Large intestine (tissue), 3 donors: ENCODE data around the gene CDK4. TPM values are rescaled to one million over a fixed set of nuclear protein-coding genes. Genes with fewer than 3 reads are reported as not detected.

Experiments used
- DNase-seq, 2 donors: peaks; one replicate each; pipeline versions ENCODE4 v3.0.0 to v3.0.0-alpha.2; 2013
- H3K27ac ChIP-seq: one replicate; pipeline ENCODE4 v1.5.1; 2013; ENCODE audit warnings: low read length
- H3K27me3 ChIP-seq: 2 replicates; pipeline ENCODE4 v1.6.1; 2013; ENCODE audit warnings: low read length; ENCODE audit not compliant: control insufficient read depth, insufficient read depth
- H3K36me3 ChIP-seq: 2 replicates; pipeline ENCODE4 v1.6.1; 2013; ENCODE audit warnings: low read length; ENCODE audit not compliant: control insufficient read depth, insufficient read depth
- H3K4me1 ChIP-seq: one replicate; pipeline ENCODE4 v1.6.1; 2013; ENCODE audit warnings: low read length; ENCODE audit not compliant: control insufficient read depth, insufficient read depth
- H3K4me3 ChIP-seq: one replicate; pipeline ENCODE4 v1.5.1; 2013; ENCODE audit warnings: low read length
- H3K9me3 ChIP-seq: one replicate; pipeline ENCODE4 v1.6.1; 2013; ENCODE audit warnings: mild to moderate bottlenecking, low read depth, low read length, moderate library complexity; ENCODE audit not compliant: control insufficient read depth
- WGBS: methylation state at CpG from one replicate; pipeline ENCODE4 v1.1.5; 2013; ENCODE audit warnings: low lambda C conversion rate; ENCODE audit not compliant: insufficient coverage; 5-methylcytosine and 5-hydroxymethylcytosine counted together
- polyA plus RNA-seq: library from polyadenylated mRNA; unstranded; fragments of 120-200 nt; gene quantifications from one replicate; pipeline ENCODE4 v1.2.1, GENCODE V29; 2013

CDK4 gene
- polyA plus RNA-seq, 1 donor: 196 TPM

DNA sequence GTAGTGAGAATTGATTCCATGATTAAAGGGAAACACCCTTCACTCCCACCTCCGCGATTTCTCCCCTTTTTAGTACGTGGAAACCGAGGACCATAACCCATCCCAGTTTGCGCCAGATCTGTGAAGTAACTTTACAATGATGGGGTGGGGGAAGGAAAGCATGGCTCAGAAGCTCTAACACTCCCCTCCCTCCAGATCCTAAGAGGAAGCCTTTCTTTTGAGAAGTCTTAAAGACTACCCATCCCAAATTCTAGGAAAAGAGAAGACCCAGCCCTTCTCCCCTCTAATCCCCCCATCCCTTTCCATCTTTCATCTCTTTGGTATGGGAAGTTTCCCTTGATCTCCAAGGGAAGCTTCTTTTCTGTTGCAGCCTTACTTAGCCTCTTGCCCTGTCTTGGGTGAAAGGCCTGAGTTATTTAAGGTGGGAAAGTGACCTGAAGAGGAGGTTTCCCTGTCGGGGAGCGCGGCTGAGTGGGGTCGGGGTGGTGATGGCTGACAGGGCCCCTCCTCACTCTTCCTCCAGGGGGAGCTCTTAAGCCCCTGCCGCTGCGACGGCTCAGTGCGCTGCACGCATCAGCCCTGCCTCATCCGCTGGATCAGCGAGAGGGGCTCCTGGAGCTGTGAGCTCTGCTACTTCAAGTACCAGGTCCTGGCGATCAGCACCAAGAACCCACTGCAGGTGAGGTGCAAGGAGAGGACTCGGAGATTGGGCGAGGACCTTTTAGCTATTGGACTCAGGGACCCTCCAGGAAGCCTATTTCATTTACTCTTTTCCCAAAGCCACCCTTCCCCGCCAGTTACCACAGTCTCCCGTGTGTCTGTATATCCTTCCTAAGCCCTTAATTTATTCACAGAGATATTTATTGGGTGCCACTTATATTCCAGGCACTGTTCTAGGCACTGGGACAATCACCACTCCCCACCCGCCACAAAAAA, 4.6 kb upstream of the CDK4 start:
- Histone ChIP-seq H3K27ac (peak overlapping the region; percentile 91), H3K4me3 (peak overlapping the region; percentile 66), H3K36me3 (peaks cover 18% of the 10 kb centered on the region), H3K27me3 (no peaks in the 10 kb centered on the region), H3K4me1 (peaks cover 23% of the 10 kb centered on the region), H3K9me3 (peaks cover 3% of the 10 kb centered on the region)
- no CpG with 5 or more reads among the region's 22 CpGs for WGBS
- peak in 1 of 2 donors; percentile 56 for DNase-seq

DNA sequence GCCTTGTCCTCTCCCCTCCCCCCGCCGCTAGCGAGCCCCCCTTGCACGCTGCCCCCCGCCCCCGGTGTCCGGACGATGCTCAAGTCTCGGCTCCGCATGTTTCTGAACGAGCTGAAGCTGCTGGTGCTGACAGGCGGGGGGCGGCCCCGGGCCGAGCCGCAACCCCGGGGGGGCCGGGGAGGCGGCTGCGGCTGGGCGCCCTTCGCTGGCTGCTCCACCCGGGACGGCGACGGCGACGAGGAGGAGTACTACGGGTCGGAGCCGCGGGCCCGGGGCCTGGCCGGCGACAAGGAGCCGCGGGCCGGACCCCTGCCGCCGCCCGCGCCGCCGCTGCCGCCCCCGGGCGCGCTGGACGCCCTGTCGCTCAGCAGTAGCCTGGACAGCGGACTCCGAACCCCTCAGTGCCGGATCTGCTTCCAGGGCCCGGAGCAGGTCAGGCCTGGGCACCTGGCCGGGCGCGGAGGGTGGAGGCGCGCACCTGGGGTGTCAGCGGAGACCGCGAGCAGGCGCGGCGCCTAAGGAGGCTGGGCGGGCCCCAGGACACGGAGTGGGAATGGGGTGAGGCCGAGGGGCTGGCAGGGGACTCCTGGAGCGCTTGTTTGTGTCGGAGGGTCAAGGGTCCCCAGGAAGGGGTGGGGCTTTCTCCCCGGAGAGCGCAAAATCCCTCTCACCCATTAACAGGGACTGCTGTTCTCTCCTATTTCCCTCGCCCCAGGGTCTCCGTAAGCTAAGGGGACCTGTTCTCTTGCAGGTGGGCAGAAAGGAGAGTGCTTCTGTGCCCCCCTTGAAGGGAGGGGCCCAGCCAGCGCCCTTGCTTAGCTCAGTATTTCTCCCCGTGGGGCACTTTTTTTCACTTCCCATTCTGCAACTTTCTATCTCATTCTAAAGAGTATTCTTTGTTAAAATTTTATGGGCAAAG, 3.6 kb upstream of the CDK4 start:
- Histone ChIP-seq H3K36me3 (peaks cover 22% of the 10 kb centered on the region), H3K27me3 (no peaks in the 10 kb centered on the region), H3K9me3 (peaks cover 3% of the 10 kb centered on the region), H3K4me1 (peaks cover 30% of the 10 kb centered on the region), H3K27ac (peak overlapping the region; percentile 91), H3K4me3 (peak overlapping the region; percentile 66)
- WGBS: 0% methylated on average over 1 of the region's 76 CpGs
- peak; percentile 74 to 89 for DNase-seq

DNA sequence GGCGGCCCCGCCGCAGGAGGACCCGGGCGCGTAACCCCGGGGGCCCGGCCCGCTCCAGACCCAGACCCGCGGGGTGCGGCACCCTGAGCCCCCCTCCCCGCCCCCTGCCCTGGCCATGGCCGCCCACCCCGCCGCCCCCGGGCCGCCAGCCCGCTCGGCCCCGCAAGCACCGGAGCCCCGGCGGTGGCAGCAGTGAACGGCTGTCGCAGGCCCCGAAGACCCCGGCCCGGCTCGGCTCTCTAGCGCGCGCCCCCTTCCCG, 3.0 kb upstream of the CDK4 start:
- Histone ChIP-seq H3K27ac (peak overlapping the region; percentile 91), H3K27me3 (no peaks in the 10 kb centered on the region), H3K4me3 (peak overlapping the region; percentile 66), H3K36me3 (peaks cover 28% of the 10 kb centered on the region), H3K4me1 (peaks cover 35% of the 10 kb centered on the region), H3K9me3 (peaks cover 3% of the 10 kb centered on the region)
- WGBS: no CpG with 5 or more reads among the region's 34 CpGs
- no peak for DNase-seq

DNA sequence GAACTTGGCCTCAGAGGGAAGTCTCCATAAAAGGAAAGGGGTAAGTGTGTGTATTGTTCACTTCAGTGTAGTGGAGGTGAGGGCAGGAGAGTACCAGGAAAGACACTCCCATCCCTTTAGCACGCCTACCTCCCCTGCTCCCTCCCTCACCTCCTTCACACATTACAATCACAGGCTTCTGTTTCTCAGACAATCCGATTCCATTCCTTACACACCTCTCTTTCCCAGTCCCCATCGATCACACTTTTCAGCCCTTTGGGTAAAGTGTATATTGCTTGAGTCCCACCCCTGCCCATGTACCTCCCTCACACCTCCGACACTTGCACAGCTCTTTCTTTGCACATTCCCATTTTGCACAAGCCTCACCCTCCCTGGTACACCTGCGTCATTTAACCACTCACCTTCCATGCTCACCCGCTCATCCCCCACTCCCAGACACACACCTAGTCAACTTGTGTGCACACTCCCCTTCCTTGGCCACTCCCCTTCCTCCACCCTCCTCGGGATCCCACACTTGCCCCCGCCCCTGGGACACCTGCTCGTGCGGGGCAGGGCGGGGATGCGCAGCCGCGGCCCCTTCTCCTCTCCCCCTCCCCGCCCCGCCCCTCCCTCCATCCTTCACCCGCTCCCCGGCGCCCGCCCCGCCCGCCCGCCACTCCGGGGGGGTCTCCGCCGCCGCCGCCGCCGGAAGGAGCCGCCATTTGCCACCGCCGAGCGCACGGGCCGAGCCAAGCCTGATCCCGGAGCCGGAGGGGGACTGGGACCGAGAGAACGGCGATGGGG, 2.5 kb upstream of the CDK4 start, which contains the start of gene MARCHF9:
Gene MARCHF9, plus strand, starts transcription at position 693 of the 783 bp plus-strand sequence. CDS start 426 bp downstream, outside the sequence.
- 0% methylated on average over 2 of the region's 41 CpGs for WGBS
- peaks cover 35% of the 10 kb centered on the region for H3K4me1 ChIP-seq
- peak; percentile 88 to 95 for DNase-seq

DNA sequence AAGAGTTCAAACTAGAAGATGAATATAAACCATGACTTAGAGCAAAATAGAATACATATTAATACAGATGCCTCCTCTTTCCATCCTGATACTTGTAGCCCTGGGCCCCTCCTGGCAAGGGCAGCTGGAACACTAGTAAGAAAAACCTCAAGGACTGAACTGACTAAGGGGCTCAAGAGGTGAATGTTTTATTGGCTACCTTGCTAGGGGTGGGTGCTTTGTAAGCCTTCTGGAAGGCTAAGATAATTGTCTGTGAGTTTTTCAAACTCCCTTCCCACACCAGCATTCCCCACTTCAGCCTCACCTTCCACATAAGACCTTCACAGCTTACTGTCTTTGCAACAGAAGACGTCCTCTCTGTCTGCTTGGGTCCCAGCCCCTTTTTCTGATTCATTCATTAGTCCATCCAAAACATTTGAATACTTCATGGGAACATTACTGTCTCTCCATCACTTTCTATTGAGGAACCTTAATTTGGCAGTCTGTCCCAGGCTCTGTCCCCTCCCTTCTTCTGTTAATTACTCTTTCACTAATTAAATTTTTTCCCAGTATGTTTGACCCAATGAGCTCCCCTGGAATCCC, 1.7 kb upstream of the CDK4 start:
- no peak overlapping the region for H3K4me3 ChIP-seq
- no peaks in the 10 kb centered on the region for H3K27me3 ChIP-seq
- peaks cover 35% of the 10 kb centered on the region for H3K4me1 ChIP-seq
- WGBS: no CpG with 5 or more reads among the region's 1 CpG
- H3K27ac ChIP-seq: peak overlapping the region; percentile 82
- H3K36me3 ChIP-seq: peaks cover 33% of the 10 kb centered on the region
- peaks cover 3% of the 10 kb centered on the region for H3K9me3 ChIP-seq
- DNase-seq: no peak

More for the DNA sequence above, 2.5 kb upstream of the CDK4 start, which contains the start of gene MARCHF9:
- H3K27me3 ChIP-seq: no peaks in the 10 kb centered on the region
- peak within 1 kb of the TSS; percentile 66 for H3K4me3 ChIP-seq
- H3K36me3 ChIP-seq: peaks cover 30% of the 10 kb centered on the region
- peak within 1 kb of the TSS; percentile 91 for H3K27ac ChIP-seq
- peaks cover 3% of the 10 kb centered on the region for H3K9me3 ChIP-seq

DNA sequence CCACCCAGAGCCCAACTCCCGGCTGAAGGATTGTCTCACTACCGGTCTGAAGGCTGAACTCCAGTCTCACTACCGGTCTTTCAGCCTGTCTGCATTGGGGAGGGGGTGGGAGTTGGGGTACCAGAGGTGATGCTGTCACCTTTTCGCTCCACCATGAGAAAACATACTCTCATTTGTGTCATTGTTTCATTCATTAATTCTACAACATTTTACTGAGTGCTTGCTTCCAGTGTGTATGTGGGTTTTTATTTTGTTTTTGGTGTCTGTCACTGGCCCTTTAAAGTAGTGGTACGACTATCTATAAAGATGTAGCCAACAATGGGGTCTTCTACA, 524 bp upstream of the CDK4 start:
- H3K27ac ChIP-seq: peak overlapping the region; percentile 72
- H3K9me3 ChIP-seq: no peaks in the 10 kb centered on the region
- no peak for DNase-seq
- H3K27me3 ChIP-seq: no peaks in the 10 kb centered on the region
- H3K36me3 ChIP-seq: peaks cover 32% of the 10 kb centered on the region
- no CpG with 5 or more reads among the region's 5 CpGs for WGBS
- H3K4me3 ChIP-seq: peak overlapping the region; percentile 26
- H3K4me1 ChIP-seq: peaks cover 35% of the 10 kb centered on the region

DNA sequence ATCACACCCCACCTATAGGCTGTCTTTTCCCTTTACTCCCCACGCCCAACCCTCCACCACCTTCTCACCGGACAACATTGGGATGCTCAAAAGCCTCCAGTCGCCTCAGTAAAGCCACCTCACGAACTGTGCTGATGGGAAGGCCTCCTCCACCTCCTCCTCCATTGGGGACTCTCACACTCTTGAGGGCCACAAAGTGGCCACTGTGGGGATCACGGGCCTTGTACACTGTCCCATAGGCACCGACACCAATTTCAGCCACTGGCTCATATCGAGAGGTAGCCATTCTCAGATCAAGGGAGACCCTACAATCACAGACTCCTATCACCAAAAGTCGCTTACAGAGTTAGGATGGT, 700 bp downstream of the CDK4 start:
- Histone ChIP-seq H3K4me1 (peaks cover 35% of the 10 kb centered on the region), H3K36me3 (peaks cover 41% of the 10 kb centered on the region), H3K27me3 (no peaks in the 10 kb centered on the region), H3K9me3 (no peaks in the 10 kb centered on the region), H3K4me3 (peak overlapping the region; percentile 75), H3K27ac (peak overlapping the region; percentile 95)
- no CpG with 5 or more reads among the region's 8 CpGs for WGBS
- no peak for DNase-seq

DNA sequence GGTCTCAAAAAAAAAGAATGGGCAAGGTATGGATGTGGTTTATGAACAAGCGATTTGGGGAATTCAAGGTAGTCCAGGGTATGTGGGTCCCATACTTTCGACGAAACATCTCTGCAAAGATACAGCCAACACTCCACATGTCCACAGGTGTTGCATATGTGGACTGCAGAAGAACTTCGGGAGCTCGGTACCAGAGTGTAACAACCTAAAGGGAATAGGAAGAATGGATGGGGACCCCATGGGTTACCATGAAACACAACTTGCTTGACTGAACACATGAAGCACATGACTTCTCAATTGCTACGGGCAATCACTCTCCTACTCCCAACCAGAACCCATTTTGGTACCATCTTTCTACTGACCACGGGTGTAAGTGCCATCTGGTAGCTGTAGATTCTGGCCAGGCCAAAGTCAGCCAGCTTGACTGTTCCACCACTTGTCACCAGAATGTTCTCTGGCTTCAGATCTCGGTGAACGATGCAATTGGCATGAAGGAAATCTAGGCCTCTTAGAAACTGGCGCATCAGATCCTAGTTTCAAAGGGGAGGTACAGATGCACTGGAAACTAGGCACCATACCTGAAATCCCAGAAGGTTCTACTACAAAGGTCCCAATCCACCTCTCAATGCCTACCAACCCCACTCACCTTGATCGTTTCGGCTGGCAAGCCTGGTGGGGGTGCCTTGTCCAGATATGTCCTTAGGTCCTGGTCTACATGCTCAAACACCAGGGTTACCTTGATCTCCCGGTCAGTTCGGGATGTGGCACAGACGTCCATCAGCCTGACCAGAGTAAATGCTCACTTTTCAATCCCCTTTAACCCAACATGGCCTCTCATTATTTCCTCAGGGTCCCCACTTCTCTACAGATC, 1.3 kb downstream of the CDK4 start:
- WGBS: 100% methylated on average over 2 of the region's 15 CpGs
- Histone ChIP-seq H3K27me3 (no peaks in the 10 kb centered on the region), H3K4me3 (peak overlapping the region; percentile 75), H3K27ac (peak overlapping the region; percentile 95), H3K9me3 (no peaks in the 10 kb centered on the region), H3K4me1 (peaks cover 34% of the 10 kb centered on the region), H3K36me3 (peaks cover 44% of the 10 kb centered on the region)
- no peak for DNase-seq

DNA sequence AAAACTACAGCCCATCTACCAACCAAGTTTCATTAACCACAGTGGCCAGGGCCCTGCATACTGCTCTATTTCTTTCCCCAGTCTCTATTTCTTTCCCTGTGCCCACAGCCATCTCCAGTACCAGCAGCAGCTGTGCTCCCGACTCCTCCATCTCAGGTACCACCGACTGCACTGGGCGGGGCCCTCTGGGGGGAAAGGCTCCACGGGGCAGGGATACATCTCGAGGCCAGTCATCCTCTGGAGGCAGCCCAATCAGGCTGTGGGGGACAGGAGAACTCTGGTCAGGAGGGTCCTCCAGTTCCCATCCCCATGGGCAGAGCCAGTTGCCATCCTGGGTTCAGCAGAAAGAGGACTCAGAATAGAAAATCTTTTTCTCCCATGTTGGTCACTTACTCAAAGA, 3.0 kb downstream of the CDK4 start:
- peaks cover 36% of the 10 kb centered on the region for H3K4me1 ChIP-seq
- H3K27me3 ChIP-seq: no peaks in the 10 kb centered on the region
- WGBS: no CpG with 5 or more reads among the region's 5 CpGs
- no peak overlapping the region for H3K4me3 ChIP-seq
- H3K27ac ChIP-seq: no peak overlapping the region
- no peak for DNase-seq
- peaks cover 44% of the 10 kb centered on the region for H3K36me3 ChIP-seq
- H3K9me3 ChIP-seq: no peaks in the 10 kb centered on the region
